HEK293T (cell line): ENCODE data around the gene ADGRG1.

Experiments
- BHLHE40 ChIP-seq: fragments of 450-650 bp; IDR thresholded peaks from 2 replicates; pipeline ENCODE4 v1.6.1; 2016; ENCODE audit warnings: mild to moderate bottlenecking, moderate library complexity, borderline replicate concordance
- FOXM1 ChIP-seq: fragments of 450-650 bp; IDR thresholded peaks from 2 replicates; pipeline ENCODE4 v1.6.1; 2017; ENCODE audit warnings: mild to moderate bottlenecking, borderline replicate concordance
- PKNOX1 ChIP-seq: fragments of 450-650 bp; IDR thresholded peaks from 2 replicates; pipeline ENCODE4 v1.6.1; 2016
- ZNF384 ChIP-seq: fragments of 450-650 bp; IDR thresholded peaks from 2 replicates; pipeline ENCODE4 v1.6.1; 2016

- TF ChIP-seq PKNOX1 (no peak), ZNF384 (no peak), FOXM1 (no peak), BHLHE40 (no peak)
These were observed 7.8 kb downstream of the ADGRG1 start for GRCh38 chr16:57636184-57636583.
